Transverse colon (tissue), 4 donors: Measurements from ENCODE around the gene LUC7L2. TPM values are rescaled to one million over a fixed set of nuclear protein-coding genes. Genes with fewer than 3 reads are reported as not detected.

Experiments used
- DNase-seq: peaks from one replicate; pipeline ENCODE4 v3.0.0-alpha.2; 2019
- H3K27ac ChIP-seq, 4 donors: fragments of 200-600 bp; sonication (generic); 2 replicates each; pipeline ENCODE4 v1.5.1; 2016 to 2018; ENCODE audit warnings: inconsistent platforms in 4 of 4
- H3K27me3 ChIP-seq: fragments of 200-600 bp; sonication (generic); 2 replicates; pipeline ENCODE4 v1.5.1; 2017; ENCODE audit warnings: inconsistent platforms
- H3K36me3 ChIP-seq, 4 donors: fragments of 200-600 bp; sonication (generic); 2 replicates each; pipeline ENCODE4 v1.5.1; 2017 to 2019; ENCODE audit warnings: inconsistent platforms in 4 of 4
- H3K4me1 ChIP-seq, 4 donors: fragments of 200-600 bp; sonication (generic); 2 replicates each; pipeline ENCODE4 v1.5.1; 2017 to 2020; ENCODE audit warnings: inconsistent platforms in 4 of 4
- H3K4me3 ChIP-seq, 4 donors: fragments of 200-600 bp; sonication (generic); 1 replicate in 1 of 4; 2 replicates in 3 of 4; pipeline versions ENCODE4 v1.5.1 to v1.6.1; 2017 to 2019; ENCODE audit warnings: inconsistent platforms in 4 of 4
- H3K9me3 ChIP-seq, 2 donors: fragments of 200-600 bp; sonication (generic); 2 replicates each; pipeline ENCODE4 v1.5.1; 2017 to 2019; ENCODE audit warnings: inconsistent platforms in 2 of 2
- CTCF ChIP-seq, 5 experiments: fragments of 200-600 bp in 3 of 5; fragments of 450-650 bp in 2 of 5; sonication (generic) in 3 of 5; IDR thresholded peaks; 1 replicate in 2 of 5; 2 replicates in 3 of 5; pipeline ENCODE4 v1.5.1; 2016 to 2017; ENCODE audit warnings: antibody characterized with exemption in 5 of 5, inconsistent platforms in 3 of 5, mild to moderate bottlenecking in 2 of 5, moderate library complexity in 1 of 5
- EP300 ChIP-seq: sonication (generic); formaldehyde crosslinking; IDR thresholded peaks from one replicate; pipeline ENCODE4 v1.6.1; 2017; ENCODE audit warnings: antibody characterized with exemption, low read depth
- POLR2A ChIP-seq: fragments of 450-650 bp; IDR thresholded peaks from one replicate; pipeline ENCODE4 v1.6.1; 2016; ENCODE audit warnings: antibody characterized with exemption, mild to moderate bottlenecking, moderate library complexity
- POLR2AphosphoS5 ChIP-seq, 3 donors: sonication (generic); formaldehyde crosslinking; IDR thresholded peaks; one replicate each; pipeline ENCODE4 v1.6.1; 2016; ENCODE audit warnings: antibody characterized with exemption in 3 of 3
- WGBS, 2 donors: methylation state at CpG; one replicate each; pipeline ENCODE4 v1.1.5; 2018; ENCODE audit warnings: low coverage in 1 of 2; 5-methylcytosine and 5-hydroxymethylcytosine counted together
- in situ Hi-C, 4 donors: fragments of 200-750 bp; cut with MboI; loops; one replicate each; pipeline versions ENCODE4 v1.15.0 to v1.15.1; 2017; ENCODE audit warnings: low sequenced_read_pairs in 3 of 4, low pct_ligation_motif_present in 1 of 4, low pct_unique_long_range_greater_than_20kb in 1 of 4
- intact Hi-C: fragments of 100-400 bp; cut with DNase I; formaldehyde crosslinking; loops from one replicate; pipeline ENCODE4 v1.15.1; 2023; ENCODE audit warnings: low total_unique reads
- total RNA-seq, 4 donors: library from RNA; depleted of rRNA; stranded (reverse); fragments of >200 nt; gene quantifications; one replicate each; pipeline ENCODE4 v1.1.0, GENCODE V29; 2016

The LUC7L2 gene
- total RNA-seq, 4 donors from 2014 or later: 57.3 to 111 (median 76.9) TPM

- in situ Hi-C loops: no loop called here
- H3K4me1 ChIP-seq: peaks cover 7 to 52% (median 25%) of the 10 kb centered on the region in 4 donors
Measured at GRCh38 chr7:139362302-139362701, 2.6 kb downstream of the LUC7L2 start.

GRCh38 chr7:139362981-139363380 lies 3.3 kb downstream of the LUC7L2 start:
- 88 to 93% methylated on average over 4 to 6 of the region's 6 CpGs for WGBS, 2 donors
- no peak for DNase-seq
- TF ChIP-seq EP300 (no peak), POLR2A (no peak), POLR2AphosphoS5 (IDR thresholded peaks at IDR 0.05) (no peak), CTCF (IDR thresholded peaks at IDR 0.05) (no peak)
- in situ Hi-C loops: no loop called here
- intact Hi-C loops: no loop called here
- Histone ChIP-seq H3K36me3 (no peaks in the 10 kb centered on the region), H3K27ac (no peak overlapping the region), H3K4me1 (peaks cover 7 to 53% (median 29%) of the 10 kb centered on the region in 4 donors), H3K9me3 (no peaks in the 10 kb centered on the region), H3K4me3 (no peak overlapping the region), H3K27me3 (no peaks in the 10 kb centered on the region)

More at GRCh38 chr7:139362302-139362701, 2.6 kb downstream of the LUC7L2 start:
- no peak for DNase-seq
- H3K4me3 ChIP-seq: no peak overlapping the region
- no peak for TF ChIP-seq CTCF (IDR thresholded peaks at IDR 0.05)
- TF ChIP-seq EP300: no peak
- no peak for TF ChIP-seq POLR2A
- TF ChIP-seq POLR2AphosphoS5 (IDR thresholded peaks at IDR 0.05): no peak
- H3K36me3 ChIP-seq: no peaks in the 10 kb centered on the region
- H3K27ac ChIP-seq: no peak overlapping the region
- 58 to 63% methylated on average over 3 of the region's 3 CpGs for WGBS, 2 donors
- intact Hi-C loops: no loop called here
- H3K9me3 ChIP-seq: no peaks in the 10 kb centered on the region
- H3K27me3 ChIP-seq: no peaks in the 10 kb centered on the region

- DNase-seq: no peak
- Histone ChIP-seq H3K4me3 (no peak overlapping the region), H3K27me3 (no peaks in the 10 kb centered on the region), H3K27ac (no peak overlapping the region), H3K9me3 (no peaks in the 10 kb centered on the region), H3K36me3 (no peaks in the 10 kb centered on the region), H3K4me1 (peaks cover 19 to 69% (median 32%) of the 10 kb centered on the region in 4 donors)
- intact Hi-C loops: no loop called here
- TF ChIP-seq POLR2A (no peak), POLR2AphosphoS5 (IDR thresholded peaks at IDR 0.05) (no peak), EP300 (no peak), CTCF (IDR thresholded peaks at IDR 0.05) (no peak)
- WGBS, 2 donors: 60 to 74% methylated on average over 2 of the region's 2 CpGs
- in situ Hi-C loops: no loop called here
Measured at GRCh38 chr7:139365336-139365735, 5.6 kb downstream of the LUC7L2 start.

- Histone ChIP-seq H3K27ac (no peak overlapping the region), H3K27me3 (no peaks in the 10 kb centered on the region), H3K36me3 (no peaks in the 10 kb centered on the region), H3K4me3 (no peak overlapping the region), H3K9me3 (no peaks in the 10 kb centered on the region), H3K4me1 (peaks cover 21 to 73% (median 29%) of the 10 kb centered on the region in 4 donors)
- intact Hi-C loops: no loop called here
- in situ Hi-C loops: no loop called here
- WGBS, 2 donors: 96% methylated on average over 6 of the region's 6 CpGs
- TF ChIP-seq POLR2AphosphoS5 (IDR thresholded peaks at IDR 0.05) (no peak), POLR2A (no peak), CTCF (IDR thresholded peaks at IDR 0.05) (no peak), EP300 (no peak)
- DNase-seq: no peak
Measured at GRCh38 chr7:139366400-139366799, 6.7 kb downstream of the LUC7L2 start.
